ENCODE data around the gene PLSCR4.

Gene PLSCR4

DNA sequence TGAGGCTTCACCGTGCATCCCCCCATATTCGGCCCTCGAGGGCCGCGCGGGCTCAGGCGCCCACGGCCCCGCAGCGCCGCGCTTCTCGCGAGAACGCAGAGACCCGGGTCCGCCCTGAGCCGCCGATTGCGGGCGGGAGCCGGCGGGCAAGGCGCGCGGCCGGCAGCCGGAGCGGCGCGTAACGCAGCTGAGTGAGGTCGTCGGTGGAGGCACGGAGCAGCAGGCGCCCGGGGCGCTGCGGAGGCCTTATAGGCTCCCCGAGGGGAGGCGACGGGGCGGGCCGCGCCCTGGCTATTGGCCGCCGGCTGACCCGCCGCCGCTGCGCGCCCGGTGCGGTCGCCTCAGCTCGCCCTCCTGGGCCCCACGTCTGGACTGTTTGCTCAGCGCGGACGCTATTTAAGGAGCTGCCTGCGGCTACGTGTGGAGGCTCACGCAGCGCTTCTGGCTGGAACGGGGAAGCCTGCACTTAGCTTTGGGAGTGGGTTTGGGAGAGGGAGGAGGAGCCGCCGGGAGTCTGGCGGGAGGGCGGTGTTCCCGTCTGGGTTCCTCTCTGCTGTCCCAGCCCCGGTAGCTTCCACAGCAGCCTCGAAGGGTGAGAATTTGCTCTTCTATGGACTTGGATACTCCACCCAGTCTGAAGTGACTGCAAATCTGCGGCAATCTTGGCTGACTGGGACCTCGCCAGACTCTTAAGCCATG is 89.8 kb downstream of the PLSCR4 start, which contains the start of gene PLOD2:
Gene PLOD2 (minus strand): TSS at position 221 of the 699 bp plus-strand sequence. CDS start 195 bp downstream, at position 26.
- DNase-seq (ENCODE audit: low read depth in 2 of 2), result no peak

DNA sequence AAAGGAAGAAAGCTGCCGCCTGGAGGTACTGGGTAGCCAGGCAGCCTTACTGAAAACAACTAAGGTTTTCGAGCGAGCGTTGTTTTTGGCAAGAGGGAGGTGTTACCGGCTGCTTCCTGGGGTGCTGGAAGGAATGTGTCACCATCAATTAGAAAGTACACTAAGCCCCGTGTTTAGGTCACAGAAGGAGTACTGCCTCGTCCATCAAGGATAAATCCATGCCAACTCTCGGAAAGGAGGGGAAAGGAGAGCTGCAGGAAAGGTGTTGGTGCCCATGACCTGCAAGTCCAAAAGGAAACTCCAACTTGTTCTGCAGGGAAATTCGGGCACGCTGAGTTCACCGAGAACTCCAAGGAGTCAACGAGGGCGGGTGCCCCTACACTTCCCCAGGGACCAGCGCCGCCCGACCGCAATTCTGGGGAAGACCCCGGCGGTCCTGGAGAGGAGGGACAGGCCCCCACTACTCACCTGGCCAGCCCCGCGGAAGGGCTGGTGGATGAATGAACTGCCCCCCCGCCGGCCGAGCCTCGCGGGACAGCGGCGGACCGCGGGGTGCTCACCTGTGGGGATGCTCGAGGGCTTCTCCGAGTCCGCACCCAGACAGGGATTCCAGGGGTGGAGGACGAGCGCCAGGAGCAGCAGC is 90.5 kb downstream of the PLSCR4 start:
- DNase-seq (ENCODE audit: low read depth in 2 of 2), result no peak

DNA sequence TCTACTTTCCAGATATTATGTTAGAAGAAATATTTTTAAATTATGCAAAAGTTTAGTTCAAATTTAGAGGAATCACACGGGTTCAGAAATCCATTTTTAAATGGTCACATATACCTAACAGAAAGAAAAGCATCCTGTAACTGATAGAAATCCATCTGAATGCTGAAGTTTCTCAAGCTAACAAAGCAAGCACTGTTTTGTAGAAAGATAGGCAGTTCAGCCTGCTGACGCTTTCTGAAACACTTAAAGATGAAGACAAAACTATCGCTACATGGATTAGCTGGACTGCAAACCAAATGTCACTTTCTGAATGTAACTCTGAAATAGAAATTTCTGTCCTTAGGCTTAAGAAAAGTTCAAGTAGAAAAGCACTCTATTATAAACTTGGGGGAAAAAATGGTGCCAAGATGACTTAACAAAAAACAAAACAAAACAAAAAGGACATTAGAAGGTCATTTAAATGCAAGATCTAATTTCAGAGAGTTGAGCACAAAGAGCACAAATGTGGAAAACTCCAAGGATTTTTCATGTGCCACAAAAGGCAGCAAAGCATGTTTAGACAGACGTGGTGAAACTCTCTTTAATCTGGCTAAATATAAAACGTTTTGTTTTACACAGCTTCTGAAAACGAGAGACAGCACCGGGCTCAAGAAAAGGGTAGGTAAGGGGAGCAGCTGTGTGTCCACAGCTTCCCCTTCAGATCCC is 91.1 kb downstream of the PLSCR4 start:
- no peak for DNase-seq (ENCODE audit: low read depth in 2 of 2)

DNA sequence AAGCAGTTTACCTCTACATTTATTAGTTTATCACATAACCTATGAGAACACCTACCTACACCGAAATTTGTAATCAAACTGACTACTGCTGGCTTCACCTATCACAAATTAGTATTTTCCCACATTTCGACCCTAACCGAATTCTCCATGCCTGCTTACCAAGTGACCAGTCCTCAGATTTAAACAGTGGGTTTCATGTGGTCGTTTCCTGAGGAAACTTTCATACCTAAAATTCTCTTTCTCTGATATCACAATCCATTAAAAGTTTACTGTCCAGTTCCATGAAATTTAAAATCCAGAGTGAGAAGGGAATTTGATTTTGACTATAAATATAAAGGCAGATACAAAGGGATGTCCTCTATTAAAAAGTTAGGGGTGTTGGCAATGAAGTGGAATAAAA is 91.9 kb downstream of the PLSCR4 start:
- DNase-seq (ENCODE audit: low read depth in 2 of 2), result no peak

DNA sequence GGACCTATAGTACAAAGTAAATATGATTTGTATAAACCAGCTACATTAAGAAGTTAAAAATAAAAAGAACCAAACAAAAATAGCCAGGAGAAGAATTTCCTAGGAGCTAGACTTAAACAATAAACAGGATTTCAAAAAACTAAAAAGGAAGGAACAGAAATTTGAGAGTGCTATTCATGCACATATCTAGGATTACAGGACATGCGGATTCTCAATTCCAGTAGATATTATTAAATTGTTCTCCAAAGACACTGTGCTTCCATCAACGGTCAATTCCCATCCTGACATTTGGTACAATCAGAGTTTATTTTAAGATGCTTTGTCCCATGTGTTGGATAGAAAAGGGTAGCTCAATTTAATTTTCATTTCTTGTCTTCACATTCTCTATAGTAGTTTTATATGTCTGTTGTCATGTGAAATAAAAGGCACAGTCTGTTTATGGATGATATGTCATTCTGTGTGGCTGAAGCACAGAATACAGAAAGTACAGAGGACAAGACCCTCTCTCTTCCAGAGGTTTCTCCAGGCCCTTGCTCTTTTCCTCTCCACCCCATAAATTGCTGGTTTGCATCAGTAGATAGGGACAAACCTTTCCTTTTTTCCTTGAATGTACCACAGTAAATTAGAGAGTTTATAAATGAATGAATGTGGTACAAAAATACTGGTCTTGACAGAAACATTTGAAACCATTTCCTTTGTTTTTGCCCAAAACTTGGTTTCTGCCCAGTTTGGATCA is 93.4 kb downstream of the PLSCR4 start:
- DNase-seq (ENCODE audit: low read depth in 2 of 2), result no peak

DNA sequence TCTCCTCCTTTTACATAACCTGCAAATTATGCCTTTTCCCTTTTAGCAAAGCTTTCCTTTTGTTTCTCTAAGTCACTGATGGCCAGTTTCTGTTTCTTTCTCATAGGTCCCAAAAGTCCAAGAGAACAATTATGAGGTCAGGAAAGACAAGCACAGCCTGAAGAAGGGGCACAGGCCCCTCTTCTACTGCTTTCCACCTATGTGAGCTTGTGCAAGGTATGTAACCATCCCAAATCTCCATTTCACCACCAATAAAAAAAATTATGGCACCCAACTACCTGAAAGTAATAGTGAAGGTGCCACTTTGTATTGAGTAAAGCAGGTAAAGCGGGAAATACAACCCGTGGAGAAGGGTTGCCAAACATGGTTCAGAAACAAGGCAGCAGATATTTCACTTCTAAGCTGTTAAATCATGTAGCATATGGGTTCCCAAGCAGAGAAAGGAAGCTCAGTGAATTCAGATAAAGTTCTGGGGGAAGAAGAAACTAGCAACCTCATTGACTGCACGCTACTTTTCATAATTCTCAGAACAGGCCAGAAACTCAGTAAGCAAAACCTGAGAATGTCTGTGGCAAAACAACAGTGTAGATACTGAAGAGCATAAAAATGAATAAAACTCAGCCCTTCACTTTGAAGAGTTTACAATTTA is 94.1 kb downstream of the PLSCR4 start:
- no peak for DNase-seq (ENCODE audit: low read depth in 2 of 2)

DNA sequence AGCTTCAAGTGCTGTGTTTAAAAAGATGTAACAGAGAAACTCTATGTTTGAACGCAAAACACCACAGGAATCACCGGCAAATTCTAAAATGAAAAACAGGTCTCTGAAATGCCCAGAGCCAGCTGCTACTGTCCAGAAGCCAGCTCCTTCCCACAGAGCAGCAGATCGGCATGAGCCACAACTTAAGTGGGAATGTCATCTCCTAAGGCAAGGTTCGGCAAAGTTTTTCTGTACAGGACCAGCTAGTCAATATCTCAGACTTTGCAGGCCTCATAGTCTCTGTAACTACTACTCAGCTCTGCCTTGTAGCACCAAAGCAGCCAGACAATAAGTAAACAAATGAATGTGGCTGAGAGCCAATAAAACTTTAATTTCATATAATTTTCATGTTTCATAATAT is 94.8 kb downstream of the PLSCR4 start:
- no peak for DNase-seq (ENCODE audit: low read depth in 2 of 2)

DNA sequence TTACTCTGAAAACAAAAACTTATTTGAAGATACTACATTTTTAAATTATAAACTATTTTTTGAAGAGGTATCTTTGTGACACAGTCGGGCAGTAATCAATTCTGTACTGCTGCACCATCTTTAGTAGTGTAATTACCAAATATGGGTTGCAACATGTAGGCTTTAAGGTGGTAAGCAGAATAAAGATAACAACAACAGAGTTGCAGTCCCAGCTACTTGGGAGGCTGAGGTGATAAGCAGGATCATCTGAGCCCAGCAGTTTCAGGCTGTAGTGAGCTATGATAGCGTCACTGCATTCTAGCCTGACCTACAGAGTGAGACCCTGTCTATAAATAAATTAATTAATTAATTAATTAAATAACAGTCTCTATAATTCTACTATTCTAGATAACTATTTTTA is 95.9 kb downstream of the PLSCR4 start:
- DNase-seq (ENCODE audit: low read depth in 2 of 2), result no peak

DNA sequence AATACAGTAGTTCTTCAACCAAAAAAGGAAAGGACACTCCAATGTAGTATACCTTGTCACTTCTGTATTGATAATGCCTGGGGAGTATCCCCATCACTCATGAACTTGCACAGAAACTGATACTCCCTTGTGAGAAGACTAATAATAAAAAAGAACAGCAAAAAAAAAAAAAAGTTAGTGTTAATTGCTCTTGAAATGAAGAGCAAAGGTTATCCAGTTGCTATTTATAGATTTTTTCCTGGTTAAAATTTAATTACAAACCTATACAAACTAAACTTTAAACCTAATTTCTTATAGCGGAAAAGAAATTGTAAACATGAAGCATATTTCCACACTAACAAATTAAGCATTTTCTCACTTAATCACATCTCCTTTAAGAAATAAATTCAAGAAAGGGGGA is 96.6 kb downstream of the PLSCR4 start:
- no peak for DNase-seq (ENCODE audit: low read depth in 2 of 2)

DNA sequence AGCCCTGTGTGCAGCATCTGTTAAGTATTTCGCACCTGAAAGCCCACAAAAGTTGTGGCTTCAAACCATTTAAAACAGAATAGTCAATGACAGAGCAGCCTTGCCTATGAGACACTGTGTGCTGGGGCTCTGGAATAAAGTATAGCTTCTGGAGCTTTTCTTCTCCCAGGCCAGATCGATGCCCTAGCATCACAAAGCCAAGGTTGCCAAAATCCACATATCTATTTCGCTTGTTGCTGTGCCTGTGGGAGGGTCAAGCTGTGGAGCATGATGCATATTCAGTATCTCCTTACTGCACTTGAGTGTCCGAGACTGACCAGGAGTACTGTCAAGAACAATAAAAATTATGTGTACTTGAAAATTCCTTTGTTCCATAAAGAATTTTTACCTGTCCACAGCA is 97.5 kb downstream of the PLSCR4 start:
- DNase-seq (ENCODE audit: low read depth in 2 of 2), result no peak

DNA sequence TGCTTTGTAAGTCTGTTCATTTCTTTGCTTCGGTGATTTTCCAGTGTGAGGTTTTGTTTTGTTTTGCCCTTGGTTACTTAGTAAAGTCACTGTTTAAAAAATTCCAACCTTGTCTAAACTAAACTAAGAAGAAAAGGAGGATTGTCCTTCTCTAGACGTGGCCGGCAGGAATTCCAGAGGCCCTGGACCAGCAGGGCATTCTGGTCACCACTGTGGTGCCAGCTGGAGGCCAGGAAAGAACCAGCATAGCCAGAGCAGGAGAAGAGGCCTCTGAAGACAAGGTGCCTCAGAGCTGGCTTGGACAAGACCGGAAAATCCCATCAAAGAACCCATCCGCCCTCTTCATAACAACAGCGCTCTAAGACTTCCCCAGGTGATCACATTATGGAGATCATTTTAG is 98.1 kb downstream of the PLSCR4 start:
- no peak for DNase-seq (ENCODE audit: low read depth in 2 of 2)

DNA sequence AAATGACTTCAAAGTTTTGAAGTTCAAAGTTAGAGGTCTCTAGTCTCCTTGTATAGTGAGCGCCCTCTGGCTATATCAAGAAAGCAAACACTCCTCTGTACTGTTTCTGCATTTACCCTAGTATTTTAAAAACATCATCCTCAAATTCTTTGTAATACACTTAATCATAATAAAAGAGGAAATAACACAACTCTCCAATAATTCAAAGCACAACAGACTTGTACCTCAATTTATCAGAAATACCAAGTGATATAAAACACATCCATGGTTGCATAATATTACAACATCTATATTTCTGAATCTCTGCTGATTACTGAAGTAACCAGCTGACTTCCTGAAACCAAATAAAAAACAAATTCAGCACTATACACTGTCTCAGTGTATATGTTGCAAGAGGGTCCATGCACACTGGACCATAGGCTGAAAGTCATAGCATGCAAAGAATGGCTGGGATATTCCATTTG is 102.4 kb downstream of the PLSCR4 start:
- DNase-seq (ENCODE audit: low read depth in 2 of 2), result no peak

DNA sequence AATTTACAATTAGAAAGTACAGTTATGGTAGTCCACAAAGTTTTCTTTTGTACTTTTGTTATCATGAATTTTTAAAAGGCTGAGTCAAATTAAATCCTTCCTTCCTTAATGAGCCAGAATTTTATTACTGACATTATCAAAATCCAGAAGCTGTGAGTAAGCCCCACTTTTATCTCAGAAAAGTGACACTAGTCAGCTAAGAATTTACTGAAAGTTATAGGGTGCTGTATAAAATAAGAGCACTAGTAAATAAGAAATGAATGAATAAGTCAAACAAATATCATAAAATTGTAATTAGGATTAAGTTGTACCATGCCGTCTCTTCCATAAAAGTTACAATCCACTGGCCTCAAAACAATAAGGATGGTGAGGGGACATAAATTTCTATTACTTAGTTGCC is 105.3 kb downstream of the PLSCR4 start:
- DNase-seq (ENCODE audit: low read depth in 2 of 2), result no peak

DNA sequence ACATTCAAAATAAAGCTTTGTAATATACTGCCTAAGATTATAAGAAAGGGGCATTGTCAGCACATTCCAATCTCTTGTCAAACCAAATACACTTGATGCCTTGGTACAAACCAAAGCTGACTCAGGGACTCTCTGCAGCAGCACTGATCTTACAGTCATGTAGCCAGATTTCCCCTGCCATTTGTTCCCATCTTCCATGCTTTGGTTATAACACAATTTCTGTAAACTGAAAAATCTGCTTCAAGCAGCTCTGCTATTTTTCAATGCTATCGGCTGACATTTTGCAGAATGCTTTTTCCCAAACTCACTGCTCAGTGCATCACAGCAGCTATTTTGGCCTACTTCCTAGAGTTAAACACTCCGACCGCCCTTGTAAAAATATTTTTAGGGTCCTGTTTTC is 108.1 kb downstream of the PLSCR4 start:
- DNase-seq (ENCODE audit: low read depth in 2 of 2), result no peak

Data from stimulated activated CD4-positive, alpha-beta T cell treated with anti-CD3 and anti-CD28 coated beads, Interleukin-1b, Interleukin-23, amount 100 ng/mL, for 1 hour (primary cell).